Measurements from ENCODE around the gene NCSTN.

NCSTN gene

DNA sequence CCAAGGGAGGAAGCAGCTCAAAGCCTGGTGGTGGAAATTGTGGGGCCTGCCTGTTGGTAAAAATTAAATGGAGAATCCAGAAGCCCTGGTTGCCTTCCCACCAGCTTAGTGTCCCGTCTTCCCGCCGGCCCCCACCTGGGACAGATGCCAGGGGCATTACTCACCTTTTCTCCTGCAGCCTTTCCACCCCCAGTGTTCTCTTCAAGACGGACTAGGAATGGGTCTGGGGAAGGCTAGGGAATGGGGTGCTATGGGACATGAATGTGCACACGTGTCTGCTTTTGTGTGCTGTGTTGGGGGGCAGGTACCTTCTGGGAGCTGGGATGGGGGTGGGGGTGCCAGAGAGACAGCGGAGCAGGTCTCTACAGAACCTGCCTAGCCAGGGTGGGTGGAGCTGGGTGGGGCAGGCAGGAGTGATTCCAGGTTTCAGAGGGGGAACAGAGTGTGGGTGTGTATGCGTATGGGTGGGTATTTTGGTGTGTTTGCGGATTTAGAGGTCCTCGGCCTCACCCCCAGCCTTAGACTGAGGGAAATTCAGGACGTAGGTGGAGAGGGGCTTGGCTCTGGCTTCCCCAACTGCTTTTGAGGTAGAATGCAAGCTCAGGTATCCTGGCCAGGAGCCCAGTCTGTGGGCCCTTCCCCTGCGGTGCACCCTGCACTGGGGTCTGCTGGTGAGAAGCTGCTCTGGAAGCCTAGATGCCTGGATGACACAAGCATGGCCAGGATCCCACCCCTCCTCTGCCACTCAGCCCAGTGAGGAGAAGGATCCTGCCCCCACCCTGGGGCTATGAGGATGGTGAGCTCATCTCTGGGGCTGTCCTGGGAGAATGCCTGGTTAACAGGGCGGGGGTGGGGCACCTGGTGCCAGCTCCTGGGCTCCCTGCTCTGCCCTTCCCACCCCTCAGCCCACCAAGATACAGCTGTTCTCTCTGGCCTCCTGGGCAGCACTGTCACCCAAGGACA lies 64.9 kb downstream of the NCSTN start:
- no peak for DNase-seq

Data from NCI-H2081 (cell line).